Endodermal cell (in vitro differentiated cells): Measurements from ENCODE around the gene FBXO41. TPM values are rescaled to one million over a fixed set of nuclear protein-coding genes. Genes with fewer than 3 reads are reported as not detected.

ENCODE experiments used
- DNase-seq: peaks from one replicate; pipeline ENCODE4 v3.0.0-alpha.2; 2017
- H3K27ac ChIP-seq: 2 replicates; pipeline ENCODE4 v1.5.1; 2013; ENCODE audit warnings: mild to moderate bottlenecking, low read depth, low read length, moderate library complexity
- H3K27me3 ChIP-seq: 2 replicates; pipeline ENCODE4 v1.6.1; 2013; ENCODE audit warnings: mild to moderate bottlenecking, low read length, moderate library complexity; ENCODE audit not compliant: insufficient read depth, control insufficient read depth, poor library complexity, severe bottlenecking
- H3K36me3 ChIP-seq: 2 replicates; pipeline ENCODE4 v1.7.0; 2013; ENCODE audit warnings: mild to moderate bottlenecking, low read length, moderate library complexity; ENCODE audit not compliant: control insufficient read depth, insufficient read depth
- H3K4me1 ChIP-seq: one replicate; pipeline ENCODE4 v1.7.0; 2013; ENCODE audit warnings: low read length; ENCODE audit not compliant: control insufficient read depth, insufficient read depth
- H3K4me3 ChIP-seq: 2 replicates; pipeline ENCODE4 v1.5.1; 2013; ENCODE audit warnings: mild to moderate bottlenecking, low read length, moderate library complexity
- H3K9ac ChIP-seq: 2 replicates; pipeline ENCODE4 v1.6.1; 2013; ENCODE audit warnings: mild to moderate bottlenecking, low read length, moderate library complexity; ENCODE audit not compliant: poor library complexity, severe bottlenecking; ENCODE audit errors: extremely low read depth
- H3K9me3 ChIP-seq: 2 replicates; pipeline ENCODE4 v1.6.1; 2013; ENCODE audit warnings: mild to moderate bottlenecking, low read length, moderate library complexity; ENCODE audit not compliant: control insufficient read depth
- H3K27ac Mint-ChIP-seq: 2 replicates; pipeline ENCODE4 v1.8.0; 2020; ENCODE audit warnings: mixed read lengths
- H3K27me3 Mint-ChIP-seq: 2 replicates; pipeline ENCODE4 v1.8.0; 2021; ENCODE audit warnings: mild to moderate bottlenecking, mixed read lengths; ENCODE audit not compliant: insufficient read depth
- H3K36me3 Mint-ChIP-seq: 2 replicates; pipeline ENCODE4 v1.8.0; 2020; ENCODE audit warnings: low read depth, mixed read lengths
- H3K4me1 Mint-ChIP-seq: 2 replicates; pipeline ENCODE4 v1.8.0; 2020; ENCODE audit warnings: mixed read lengths
- H3K4me3 Mint-ChIP-seq: 2 replicates; pipeline ENCODE4 v1.8.0; 2020; ENCODE audit warnings: mild to moderate bottlenecking, moderate library complexity, mixed read lengths
- H3K9me3 Mint-ChIP-seq: 2 replicates; pipeline ENCODE4 v1.8.0; 2020; ENCODE audit warnings: mild to moderate bottlenecking, mixed read lengths
- CTCF ChIP-seq: fragments of 200-600 bp; sonication (generic); conservative IDR thresholded peaks from 2 replicates; pipeline ENCODE4 v1.5.0; 2021; ENCODE audit warnings: antibody characterized with exemption, mild to moderate bottlenecking
- WGBS, 2 experiments: methylation state at CpG; one replicate each; pipeline versions ENCODE4 v1.1.5 to v1.1.7; 2013; ENCODE audit warnings: missing lambda C conversion rate in 2 of 2, mixed read lengths in 1 of 2; ENCODE audit not compliant: insufficient coverage in 1 of 2, insufficient read length in 1 of 2; 5-methylcytosine and 5-hydroxymethylcytosine counted together
- total RNA-seq, 2 donors: library from RNA; stranded (reverse); fragmentation: NEBNext Ultra II Directional in 1 of 2; extraction: Animal tissue kit (Norgen Biotek cat#: 25700) in 1 of 2; gene quantifications; 2 replicates in 1 of 2; 3 replicates in 1 of 2; pipeline ENCODE4 v1.2.1, GENCODE V29; 2021

Gene FBXO41
- total RNA-seq, 2 donors from 2014 or later = 9.0 to 11.2 TPM

DNA sequence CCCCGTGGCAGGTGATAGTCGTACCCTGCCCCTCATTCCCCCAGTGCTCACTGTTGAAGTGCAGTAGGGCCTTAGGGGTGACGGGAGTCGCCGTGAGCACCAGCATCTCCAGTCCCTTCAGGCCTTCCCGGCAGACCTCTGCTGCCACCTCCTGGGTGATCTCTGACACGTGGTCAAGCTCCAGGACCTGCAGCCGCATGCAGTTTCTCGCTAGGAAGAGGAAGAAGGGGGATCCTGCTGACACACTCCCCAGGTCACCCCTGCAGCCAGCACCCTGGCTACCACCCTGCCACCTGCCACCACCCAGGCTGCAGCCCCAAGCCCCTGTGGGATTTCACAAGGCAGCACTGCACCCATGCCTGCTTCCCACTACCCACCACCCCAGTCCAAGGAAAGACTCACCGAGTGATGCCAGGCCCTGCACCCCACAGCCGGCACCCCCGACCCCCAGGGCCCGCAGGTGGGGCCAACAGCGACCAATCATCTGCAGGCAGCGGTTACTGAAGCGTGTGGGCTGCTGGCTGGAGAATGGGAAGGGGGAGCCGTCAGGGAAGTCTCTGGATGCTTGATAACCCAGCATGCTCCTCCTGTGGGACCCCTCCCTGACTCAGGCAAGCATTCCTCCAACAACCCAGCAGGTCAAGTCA is 23.8 kb downstream of the FBXO41 start:
- Mint-ChIP-seq H3K27me3 (no peaks in the 10 kb centered on the region), H3K9me3 (no peaks in the 10 kb centered on the region), H3K36me3 (peaks cover 4% of the 10 kb centered on the region), H3K27ac (no peak overlapping the region), H3K4me1 (peaks cover 2% of the 10 kb centered on the region), H3K4me3 (no peak overlapping the region)
- Histone ChIP-seq H3K4me3 (no peak overlapping the region), H3K27ac (no peak overlapping the region), H3K9ac (no peak overlapping the region), H3K36me3 (no peaks in the 10 kb centered on the region), H3K9me3 (no peaks in the 10 kb centered on the region), H3K27me3 (no peaks in the 10 kb centered on the region), H3K4me1 (no peaks in the 10 kb centered on the region)
- TF ChIP-seq CTCF = peak; percentile 77
- peak; percentile 92 for DNase-seq
- WGBS, 2 experiments = 45 to 55% methylated on average over 4 to 17 of the region's 17 CpGs

DNA sequence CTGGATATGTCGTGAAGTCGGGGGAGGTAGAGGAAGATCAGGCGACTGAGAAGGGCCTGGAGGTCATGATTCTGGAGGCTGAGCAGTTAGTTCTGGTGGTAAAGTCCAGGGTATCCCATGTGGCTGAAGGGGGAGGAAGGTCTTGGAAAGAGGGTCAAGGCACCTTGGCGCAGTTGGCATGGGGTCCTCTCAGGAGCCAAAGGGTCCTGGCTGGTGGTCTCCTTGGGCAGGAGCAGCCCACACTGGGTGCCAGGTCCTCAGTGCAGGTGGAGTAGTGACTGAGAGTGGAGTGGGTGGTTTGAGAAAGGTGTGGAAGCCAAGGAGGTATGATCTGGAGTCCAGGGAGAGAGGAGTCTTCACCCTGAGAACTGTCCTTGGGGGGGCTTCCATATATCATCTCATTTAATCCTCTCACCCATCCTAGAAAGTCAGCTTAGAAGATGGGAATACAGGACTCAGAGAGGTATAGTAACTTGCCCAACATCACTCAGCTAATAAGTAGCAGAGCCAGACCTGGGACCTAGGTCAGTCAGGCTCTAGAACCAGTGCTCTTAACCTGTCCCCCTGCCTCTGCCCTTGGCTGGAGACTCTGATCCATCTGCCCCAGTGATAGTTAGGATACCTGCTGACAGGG is 24.5 kb downstream of the FBXO41 start:
- no peaks in the 10 kb centered on the region for H3K9me3 Mint-ChIP-seq
- WGBS, 2 experiments = 93 to 97% methylated on average over 4 of the region's 4 CpGs
- Histone ChIP-seq H3K4me3 (no peak overlapping the region), H3K27ac (no peak overlapping the region), H3K4me1 (no peaks in the 10 kb centered on the region), H3K9me3 (no peaks in the 10 kb centered on the region), H3K36me3 (peaks cover 4% of the 10 kb centered on the region), H3K27me3 (no peaks in the 10 kb centered on the region), H3K9ac (no peak overlapping the region)
- no peak for TF ChIP-seq CTCF
- peaks cover 4% of the 10 kb centered on the region for H3K36me3 Mint-ChIP-seq
- DNase-seq = peak; percentile 22
- no peak overlapping the region for H3K4me3 Mint-ChIP-seq
- peaks cover 2% of the 10 kb centered on the region for H3K4me1 Mint-ChIP-seq
- no peak overlapping the region for H3K27ac Mint-ChIP-seq
- no peaks in the 10 kb centered on the region for H3K27me3 Mint-ChIP-seq

DNA sequence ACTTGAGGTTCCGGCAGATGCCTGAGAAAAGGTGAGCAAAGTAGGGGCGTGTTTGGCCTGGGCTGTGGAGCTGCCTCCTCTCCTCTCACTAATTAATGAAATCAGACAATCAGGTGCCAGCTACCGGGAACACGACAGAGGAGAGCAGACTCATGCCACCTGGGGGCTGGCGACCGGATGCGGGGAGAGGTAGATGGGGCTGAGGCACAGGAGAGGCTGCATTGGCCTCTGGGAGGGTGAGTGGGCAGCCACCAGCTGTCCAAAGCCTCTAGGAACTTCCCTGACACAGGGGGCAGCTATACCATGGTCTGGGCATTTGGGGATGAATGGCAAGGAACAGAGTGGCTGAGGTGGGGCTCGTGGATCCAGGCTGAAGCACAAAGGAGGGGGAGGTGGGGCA is 25.0 kb downstream of the FBXO41 start:
- H3K9me3 ChIP-seq = no peaks in the 10 kb centered on the region
- peak; percentile 24 for DNase-seq
- WGBS, 2 experiments = 91 to 96% methylated on average over 8 of the region's 8 CpGs
- Mint-ChIP-seq H3K27me3 (no peaks in the 10 kb centered on the region), H3K27ac (no peak overlapping the region), H3K9me3 (no peaks in the 10 kb centered on the region), H3K4me1 (peaks cover 2% of the 10 kb centered on the region), H3K36me3 (peaks cover 8% of the 10 kb centered on the region), H3K4me3 (no peak overlapping the region)
- H3K27ac ChIP-seq = no peak overlapping the region
- H3K9ac ChIP-seq = no peak overlapping the region
- no peak overlapping the region for H3K4me3 ChIP-seq
- H3K36me3 ChIP-seq = peaks cover 9% of the 10 kb centered on the region
- no peak for TF ChIP-seq CTCF
- H3K4me1 ChIP-seq = no peaks in the 10 kb centered on the region
- no peaks in the 10 kb centered on the region for H3K27me3 ChIP-seq
